K562 (cell line): ENCODE measurements around the gene ARHGAP15. TPM values are rescaled to one million over a fixed set of nuclear protein-coding genes. Genes with fewer than 3 reads are reported as not detected.

ENCODE experiments used
- ATAC-seq: fragments of 200-7000 bp; cut with Tn5 transposase; 3 replicates; pipeline ENCODE4 v1.9.1; 2020; ENCODE audit warnings: moderate library complexity
- BruUV-seq: library from RNA; stranded (reverse); fragments of 400-500 nt; replicated peaks from 2 replicates; lab custom pipeline; 2021; lab: Mats Ljungman, UMichigan
- CTCF ChIA-PET: fragments of 300-600 bp; formaldehyde crosslinking; extraction: SDS; loops from one replicate; lab custom pipeline; 2021; ENCODE audit warnings: low intra/inter-chr PET ratio; lab: Yijun Ruan, JAX
- POLR2A ChIA-PET: fragments of 300-600, 350-650 bp; sonication (Branson Sonifier 250); formaldehyde crosslinking; extraction: SDS; loops from one replicate; lab custom pipeline; 2021; ENCODE audit warnings: antibody characterized with exemption, inconsistent platforms; lab: Yijun Ruan, JAX
- DNase-seq, 4 experiments: peaks; one replicate each; pipeline versions ENCODE4 v3.0.0 to v3.0.0-alpha.2; 2011 to 2018; ENCODE audit warnings: low spot score in 3 of 4, mixed read lengths in 3 of 4; ENCODE audit errors: extremely low read depth in 1 of 4
- FAIRE-seq: peaks from 2 replicates; lab custom pipeline; 2011; peaks lifted over from hg19 to GRCh38; lab: Jason Lieb, UNC
- H2AFZ ChIP-seq: 2 replicates; pipeline ENCODE4 v1.6.0; 2011; ENCODE audit warnings: low read depth, low read length, control low read depth, inconsistent platforms
- H3K27ac ChIP-seq: fragments of 200-600 bp; 3 replicates; pipeline ENCODE4 v1.8.0; 2011; ENCODE audit warnings: low read depth, mild to moderate bottlenecking, control low read depth, inconsistent platforms, low read length, moderate library complexity, mixed read lengths; ENCODE audit errors: extremely low read depth
- H3K27me3 ChIP-seq, 2 experiments: fragments of 300-600 bp in 1 of 2; 2 replicates in 1 of 2; 3 replicates in 1 of 2; pipeline versions ENCODE4 v1.6.0 to v1.8.0; 2011; ENCODE audit warnings: inconsistent platforms in 2 of 2, low read length in 2 of 2, mild to moderate bottlenecking in 1 of 2, mixed read lengths in 1 of 2, moderate library complexity in 1 of 2; ENCODE audit not compliant: control insufficient read depth in 2 of 2, insufficient read depth in 2 of 2
- H3K36me3 ChIP-seq: fragments of 300-600 bp; 3 replicates; pipeline ENCODE4 v1.8.0; 2011; ENCODE audit warnings: mild to moderate bottlenecking, low read length, inconsistent platforms; ENCODE audit not compliant: control insufficient read depth, insufficient read depth
- H3K4me1 ChIP-seq, 2 experiments: fragments of 200-600 bp in 1 of 2; replicated peaks in 1 of 2; 2 replicates in 1 of 2; 3 replicates in 1 of 2; pipeline versions ENCODE4 v1.5.1 to v1.8.0; 2011; ENCODE audit warnings: inconsistent platforms in 2 of 2, low read length in 2 of 2, mild to moderate bottlenecking in 1 of 2, mixed read lengths in 1 of 2, moderate library complexity in 1 of 2; ENCODE audit not compliant: control insufficient read depth in 2 of 2, insufficient read depth in 2 of 2
- H3K4me2 ChIP-seq: 2 replicates; pipeline ENCODE4 v1.6.1; 2011; ENCODE audit warnings: low read length, control low read depth, inconsistent platforms, mixed read lengths; ENCODE audit not compliant: insufficient read depth
- H3K4me3 ChIP-seq: fragments of 200-600 bp; sonication (generic), shearing (Covaris generic); 2 replicates; pipeline ENCODE4 v1.5.1; 2016; ENCODE audit warnings: control low read depth, inconsistent platforms
- H3K79me2 ChIP-seq: fragments of 200-600 bp; 3 replicates; pipeline ENCODE4 v1.8.0; 2011; ENCODE audit warnings: low read length, inconsistent platforms; ENCODE audit not compliant: control insufficient read depth, insufficient read depth
- H3K9ac ChIP-seq, 2 experiments: 2 replicates each; pipeline versions ENCODE4 v1.6.0 to v1.6.1; 2011; ENCODE audit warnings: low read depth in 2 of 2, low read length in 2 of 2, control low read depth in 1 of 2, inconsistent platforms in 1 of 2, mild to moderate bottlenecking in 1 of 2, mixed read lengths in 1 of 2; ENCODE audit not compliant: insufficient read depth in 1 of 2
- H3K9me1 ChIP-seq: one replicate; pipeline ENCODE4 v1.6.0; 2011; ENCODE audit warnings: inconsistent platforms, mild to moderate bottlenecking, low read length, moderate library complexity; ENCODE audit not compliant: control insufficient read depth, insufficient read depth
- H3K9me3 ChIP-seq: replicated peaks from 2 replicates; pipeline ENCODE4 v1.5.1; 2011; ENCODE audit warnings: low read depth, low read length, inconsistent platforms; ENCODE audit not compliant: control insufficient read depth, insufficient read depth
- H4K20me1 ChIP-seq: replicated peaks from 2 replicates; pipeline ENCODE4 v1.6.1; 2011; ENCODE audit warnings: low read length, inconsistent platforms, mixed read lengths; ENCODE audit not compliant: control insufficient read depth, insufficient read depth
- BCL6 ChIP-seq: fragments of 250-450 bp; sonication (Bioruptor Pico); IDR thresholded peaks from 2 replicates; pipeline ENCODE4 v1.4.0; 2020
- SMAD3 ChIP-seq: fragments of 450-650 bp; formaldehyde crosslinking; conservative IDR thresholded peaks from 2 replicates; pipeline ENCODE4 v1.4.0; 2020; ENCODE audit warnings: mild to moderate bottlenecking
- ZBTB7A ChIP-seq: IDR thresholded peaks from 2 replicates; pipeline ENCODE4 v1.6.1; 2011; ENCODE audit warnings: low read depth, mild to moderate bottlenecking, low read length, moderate library complexity, borderline replicate concordance; ENCODE audit not compliant: control insufficient read depth
- WGBS: fragments of 100-300 bp; shearing (Covaris generic); methylation state at CpG from one replicate; pipeline ENCODE4 v1.1.6; 2016; ENCODE audit warnings: low coverage, mixed read lengths; ENCODE audit not compliant: insufficient coverage; ENCODE audit errors: missing lambda C conversion rate; 5-methylcytosine and 5-hydroxymethylcytosine counted together
- in situ Hi-C: fragments of 300-500 bp; cut with MboI; formaldehyde crosslinking; loops from 4 replicates; pipeline ENCODE4 v1.15.0; 2018; ENCODE audit warnings: inconsistent platforms, mixed read lengths
- intact Hi-C: fragments of 100-400 bp; cut with micrococcal nuclease; formaldehyde crosslinking; loops from 2 replicates; pipeline ENCODE4 v1.14.2; 2022
- polyA plus RNA-seq, 8 experiments: library from polyadenylated mRNA; depleted of rRNA in 4 of 8; stranded (reverse) in 5 of 8; unstranded in 3 of 8; fragments of >200 nt; fragmentation: Nextera tagmentation in 2 of 8; fragmentation: Illumina TruSeq in 1 of 8; extraction: Ambion mirVana in 2 of 8; extraction: Trizol in 1 of 8; gene quantifications; 2 replicates each; pipeline versions ENCODE4 v1.2.1 to v1.2.3, GENCODE V29; 2011 to 2014; ENCODE audit warnings: inconsistent platforms in 1 of 8, missing spikeins in 1 of 8
- total RNA-seq, 7 experiments: library from RNA; depleted of rRNA in 6 of 7; stranded (reverse); fragments of >200 nt in 6 of 7; fragmentation: Illumina TruSeq in 2 of 7; extraction: Trizol in 2 of 7; gene quantifications; 2 replicates each; pipeline versions ENCODE4 v1.2.1 to v1.2.3, GENCODE V29; 2011 to 2021; ENCODE audit warnings: low replicate concordance in 1 of 7
- TF ChIP-seq, protein P1 (sequence below), 2 experiments: fragments of 450-650 bp; conservative IDR thresholded peaks; 2 replicates each; pipeline ENCODE4 v1.6.1; 2017; ENCODE audit warnings: mild to moderate bottlenecking in 2 of 2, moderate library complexity in 2 of 2

Gene ARHGAP15
- total and polyA plus RNA-seq, 9 of the 15 experiments (the other 6 are each of a cell fraction or from before 2014, with no cell fraction given) = 1.5 to 17.9 (median 7.9) TPM

DNA sequence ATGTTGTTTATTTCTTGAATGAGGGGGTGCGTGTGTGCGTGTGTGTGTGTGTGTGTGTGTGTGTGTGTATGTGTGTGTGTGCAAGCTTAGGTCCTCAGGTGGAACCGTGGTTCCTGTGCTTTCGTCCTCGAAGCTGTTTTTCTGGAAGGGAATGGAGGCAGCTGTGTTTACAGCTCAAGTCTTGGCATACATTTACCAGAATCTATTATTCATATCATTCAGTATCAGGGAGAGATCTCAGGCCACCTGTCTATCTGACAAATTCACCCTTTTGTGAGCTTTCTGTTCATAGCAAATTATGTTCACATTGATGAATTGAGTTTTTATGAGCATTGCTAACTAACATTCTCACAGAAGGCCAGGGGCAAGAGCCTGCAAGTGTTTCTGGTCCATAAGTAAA is 550.4 kb downstream of the ARHGAP15 start:
- in situ Hi-C loops = no loop called here
- no TSS peak for BruUV-seq

More for the DNA sequence above, 550.4 kb downstream of the ARHGAP15 start:
- no peak overlapping the region for H3K4me3 ChIP-seq
- ChIA-PET CTCF (no interaction called here), POLR2A (interaction anchor here (1.0 kb wide), 1 partner anchor 9 kb away, joined by 3 read pairs; no protein-coding TSS in a partner anchor)
- DNase-seq = no peak
- WGBS = 22% methylated on average over 5 of the region's 5 CpGs
- no peak overlapping the region for H3K4me2 ChIP-seq
- no peaks in the 10 kb centered on the region for H3K9me1 ChIP-seq
- H3K36me3 ChIP-seq = no peaks in the 10 kb centered on the region
- no peak for ATAC-seq
- H3K27ac ChIP-seq = no peak overlapping the region
- no peaks in the 10 kb centered on the region for H3K4me1 ChIP-seq
- H3K79me2 ChIP-seq = no peaks in the 10 kb centered on the region
- peak; percentile 32 for FAIRE-seq
- H2AFZ ChIP-seq = peak overlapping the region; percentile 23; the same call in 1 of the 2 replicates
- TF ChIP-seq ZBTB7A = no peak
- TF ChIP-seq BCL6 = no peak
- TF ChIP-seq, protein P1, sequence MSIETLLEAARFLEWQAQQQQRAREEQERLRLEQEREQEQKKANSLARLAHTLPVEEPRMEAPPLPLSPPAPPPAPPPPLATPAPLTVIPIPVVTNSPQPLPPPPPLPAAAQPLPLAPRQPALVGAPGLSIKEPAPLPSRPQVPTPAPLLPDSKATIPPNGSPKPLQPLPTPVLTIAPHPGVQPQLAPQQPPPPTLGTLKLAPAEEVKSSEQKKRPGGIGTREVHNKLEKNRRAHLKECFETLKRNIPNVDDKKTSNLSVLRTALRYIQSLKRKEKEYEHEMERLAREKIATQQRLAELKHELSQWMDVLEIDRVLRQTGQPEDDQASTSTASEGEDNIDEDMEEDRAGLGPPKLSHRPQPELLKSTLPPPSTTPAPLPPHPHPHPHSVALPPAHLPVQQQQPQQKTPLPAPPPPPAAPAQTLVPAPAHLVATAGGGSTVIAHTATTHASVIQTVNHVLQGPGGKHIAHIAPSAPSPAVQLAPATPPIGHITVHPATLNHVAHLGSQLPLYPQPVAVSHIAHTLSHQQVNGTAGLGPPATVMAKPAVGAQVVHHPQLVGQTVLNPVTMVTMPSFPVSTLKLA (conservative IDR thresholded peaks at IDR 0.05) = no peak
- no peak for TF ChIP-seq SMAD3 (CRISPR knock-in tag)
- H3K27me3 ChIP-seq = no peaks in the 10 kb centered on the region
- intact Hi-C loops = loop anchor here (10.0 kb wide), 1 partner anchor 475 kb away; no protein-coding TSS in a partner anchor
- H4K20me1 ChIP-seq = no peaks in the 10 kb centered on the region
- H3K9me3 ChIP-seq = no peaks in the 10 kb centered on the region
- no peak overlapping the region for H3K9ac ChIP-seq
